HG03095 (cell line): Measurements from ENCODE around the gene ELOF1.
A peak's percentile ranks its signal among the peaks of the same experiment; 100 is the strongest.
"Not testable (repeated sequence)": the region's sequence is repeated elsewhere in the genome, so short reads cannot be mapped to it uniquely, and the experiment has no call there.

Experiments used
- ATAC-seq: cut with Tn5 transposase; IDR thresholded peaks from one replicate; pipeline ENCODE4 v1.9.1; 2021; ENCODE audit warnings: moderate library complexity; ENCODE audit not compliant: unreplicated experiment

ELOF1 gene

DNA sequence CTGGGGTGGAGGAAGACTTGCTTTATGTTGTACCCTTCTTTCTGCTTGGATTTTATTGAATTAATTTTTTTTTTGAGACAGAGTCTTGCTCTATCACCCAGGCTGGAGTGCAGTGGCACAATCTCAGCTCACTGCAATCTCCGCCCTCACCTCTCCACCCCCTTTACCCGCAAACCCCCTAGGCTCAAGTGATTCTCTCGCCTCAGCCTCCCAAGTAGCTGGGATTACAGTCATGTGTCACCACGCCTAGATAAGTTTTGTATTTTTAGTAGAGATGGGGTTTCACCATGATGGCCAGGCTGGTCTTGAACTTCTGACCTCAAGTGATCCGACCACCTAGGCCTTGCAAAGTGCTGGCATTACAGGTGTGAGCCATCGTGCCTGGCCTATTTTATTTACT, 14.3 kb upstream of the ELOF1 start:
- not testable (repeated sequence) for ATAC-seq

DNA sequence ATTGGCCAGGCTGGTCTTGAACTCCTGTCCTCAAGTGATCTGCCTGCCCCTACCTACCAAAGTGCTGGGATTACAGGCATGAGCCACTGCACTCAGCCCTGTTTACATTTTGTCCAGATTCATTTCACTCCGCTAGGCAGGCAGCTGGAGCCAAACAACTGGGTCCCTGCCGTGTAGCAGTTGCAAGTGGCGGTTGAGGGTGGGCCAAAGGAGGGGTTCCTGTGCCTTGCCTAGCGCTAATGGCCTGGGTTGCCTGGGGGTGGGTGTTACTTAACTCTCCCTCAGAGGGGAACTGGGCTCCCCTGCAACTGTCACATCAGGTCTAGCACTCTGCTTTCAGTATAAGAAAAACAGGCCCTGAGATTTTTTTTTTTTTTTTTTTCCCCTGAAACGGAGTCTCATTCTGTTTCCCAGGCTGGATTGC, 11.0 kb upstream of the ELOF1 start:
- ATAC-seq, result no peak

DNA sequence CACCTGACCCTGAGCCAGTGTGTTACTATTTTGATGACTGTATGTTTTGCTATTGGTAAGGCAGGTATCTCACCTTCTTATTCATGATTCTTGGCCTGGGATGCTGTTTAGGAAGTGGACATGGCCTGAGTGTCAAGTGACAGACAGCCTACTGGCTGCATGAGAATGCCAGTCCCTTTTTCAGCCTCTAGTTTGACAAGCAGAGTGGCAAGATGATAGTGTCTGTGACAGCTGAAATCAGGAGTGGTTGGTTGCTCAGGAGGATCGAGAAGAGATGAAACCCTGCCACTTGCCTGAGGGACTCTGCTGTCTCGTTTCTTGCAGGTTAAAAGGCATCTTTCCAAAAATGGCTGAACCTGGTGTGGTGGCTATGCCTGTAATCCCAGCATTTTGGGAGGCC, 7.1 kb upstream of the ELOF1 start:
- no peak for ATAC-seq

DNA sequence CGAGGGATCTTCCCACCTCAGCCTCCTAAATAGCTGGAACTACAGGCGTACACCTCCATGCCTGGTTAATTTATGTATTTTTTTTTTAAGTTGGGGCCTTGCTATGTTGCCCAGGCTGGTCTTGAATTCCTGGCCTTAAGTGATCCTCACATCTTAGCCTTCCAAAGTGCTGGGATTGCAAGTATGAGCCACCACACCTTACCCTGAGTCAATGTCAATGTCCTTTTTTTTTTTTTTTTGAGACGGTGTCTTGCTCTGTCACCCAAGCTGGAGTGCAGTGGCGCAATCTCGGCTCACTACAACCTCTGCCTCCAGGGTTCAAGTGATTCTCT, 6.6 kb upstream of the ELOF1 start:
- ATAC-seq, result not testable (repeated sequence)

DNA sequence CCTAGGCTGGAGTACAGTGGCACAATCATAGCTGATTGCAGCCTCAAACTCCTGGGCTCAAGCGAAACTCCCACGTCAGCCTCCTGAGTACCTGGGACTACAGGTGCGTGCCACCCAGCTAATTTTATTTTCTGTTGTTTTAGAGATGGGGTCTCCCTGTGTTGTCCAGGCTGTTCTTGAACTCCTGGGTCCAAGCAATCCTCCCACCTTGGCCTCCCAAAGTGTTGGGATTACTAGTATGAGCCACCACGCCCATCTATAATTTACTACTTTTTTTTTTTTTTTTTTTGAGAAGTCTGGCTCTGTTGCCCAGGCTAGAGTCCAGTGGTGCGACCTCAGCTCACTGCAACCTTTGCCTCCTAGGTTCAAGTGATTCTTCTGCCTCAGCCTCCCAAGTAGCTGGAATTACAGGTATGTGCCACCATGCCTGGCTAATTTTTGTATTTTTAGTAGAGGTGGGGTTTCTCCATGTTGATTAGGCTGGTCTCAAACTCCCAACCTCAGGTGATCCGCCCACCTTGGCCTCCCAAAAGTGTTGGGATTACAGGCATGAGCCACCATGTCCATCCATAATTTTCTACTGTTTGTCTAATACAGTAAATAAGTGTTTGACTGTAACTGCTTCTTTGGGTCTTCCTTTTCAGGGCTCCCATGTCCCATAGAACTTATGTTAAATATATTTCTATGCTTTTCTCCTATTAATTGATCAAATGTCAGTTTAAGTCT, 5.2 kb upstream of the ELOF1 start:
- ATAC-seq, result not testable (repeated sequence)

DNA sequence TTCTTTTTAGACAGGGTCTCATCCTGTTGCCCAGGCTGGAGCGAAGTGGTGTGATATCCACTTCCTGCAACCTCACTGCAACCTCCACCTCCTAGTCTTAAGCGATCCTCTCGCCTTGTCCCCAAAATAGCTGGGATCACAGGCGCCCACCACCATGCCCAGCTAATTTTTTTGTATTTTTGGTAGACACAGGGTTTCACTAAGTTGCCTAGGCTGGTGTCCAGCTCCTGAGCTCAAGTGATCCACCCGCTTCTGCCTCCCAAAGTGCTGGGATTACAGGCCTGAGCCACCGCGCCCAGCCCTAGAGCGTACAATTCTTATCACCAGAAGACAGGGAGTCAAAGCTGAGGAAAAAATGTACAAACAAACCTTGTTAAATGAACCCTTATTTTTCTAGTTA, 4.5 kb upstream of the ELOF1 start:
- ATAC-seq, result no peak

DNA sequence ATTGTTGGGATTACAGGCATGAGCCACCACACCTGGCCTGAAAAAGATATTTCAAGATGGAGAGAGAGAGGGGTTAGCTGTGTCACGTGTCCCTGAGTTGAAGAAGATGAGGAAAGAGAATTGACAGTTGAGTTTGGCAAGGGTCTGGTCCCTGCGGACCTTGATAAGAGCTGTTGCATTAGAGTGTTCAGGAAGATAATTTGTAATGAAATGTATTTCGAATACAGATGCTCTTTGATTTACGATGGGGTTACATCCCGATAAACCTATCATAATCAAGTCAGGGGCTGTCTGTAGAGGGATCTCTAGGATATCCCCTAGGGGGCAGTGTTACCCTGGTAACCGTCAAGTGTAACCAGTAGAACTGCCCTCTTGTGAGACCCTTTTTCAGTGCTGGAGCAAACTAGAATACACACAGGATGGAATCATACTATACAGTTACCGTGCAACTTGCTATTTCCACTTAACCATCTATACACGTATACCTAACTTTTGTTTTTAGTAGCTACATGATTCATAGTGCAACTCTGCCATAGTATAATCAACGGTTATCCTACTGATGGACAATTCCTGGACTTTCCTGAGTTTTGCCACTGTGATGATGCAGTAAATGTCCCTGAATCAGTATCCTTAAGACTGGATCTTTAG, 1.5 kb upstream of the ELOF1 start:
- ATAC-seq, result peak; percentile 32

DNA sequence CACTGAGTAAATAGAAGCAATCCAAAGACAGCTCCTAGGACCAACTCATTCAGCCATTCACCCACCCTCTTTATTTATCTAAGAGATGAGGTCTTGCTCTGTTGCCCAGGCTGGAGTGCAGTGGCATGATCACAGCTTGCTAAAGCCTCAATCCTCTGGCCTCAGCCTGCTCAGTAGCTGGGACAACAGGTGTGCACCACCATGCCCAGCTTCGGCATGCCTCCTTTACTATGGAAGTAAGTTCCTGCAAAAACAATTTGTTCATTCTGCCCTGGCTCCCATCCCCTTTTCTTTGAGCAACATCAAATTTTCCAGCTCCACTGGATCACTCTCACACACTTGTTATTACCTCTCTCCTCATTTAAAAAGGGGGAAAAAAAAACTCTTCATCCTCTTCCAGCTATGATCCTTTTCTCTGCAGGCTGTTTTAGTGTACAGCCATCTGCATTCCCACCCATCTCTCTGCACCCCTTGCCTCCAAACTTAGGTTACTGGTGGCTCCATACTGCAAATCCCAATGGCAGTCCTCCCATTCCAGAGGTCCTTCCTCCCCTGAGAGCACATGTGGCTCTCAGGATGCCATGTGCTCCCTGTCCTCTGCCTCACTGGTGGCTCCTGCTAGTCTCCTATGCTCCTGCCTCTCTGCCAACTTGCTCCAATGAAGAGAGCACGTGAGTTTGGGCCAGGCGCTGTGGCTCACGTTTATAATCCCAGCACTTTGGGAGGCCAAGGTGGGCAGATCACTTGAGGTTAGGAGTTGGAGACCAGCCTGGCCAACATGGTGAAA, 2.2 kb downstream of the ELOF1 start:
- ATAC-seq, result no peak

DNA sequence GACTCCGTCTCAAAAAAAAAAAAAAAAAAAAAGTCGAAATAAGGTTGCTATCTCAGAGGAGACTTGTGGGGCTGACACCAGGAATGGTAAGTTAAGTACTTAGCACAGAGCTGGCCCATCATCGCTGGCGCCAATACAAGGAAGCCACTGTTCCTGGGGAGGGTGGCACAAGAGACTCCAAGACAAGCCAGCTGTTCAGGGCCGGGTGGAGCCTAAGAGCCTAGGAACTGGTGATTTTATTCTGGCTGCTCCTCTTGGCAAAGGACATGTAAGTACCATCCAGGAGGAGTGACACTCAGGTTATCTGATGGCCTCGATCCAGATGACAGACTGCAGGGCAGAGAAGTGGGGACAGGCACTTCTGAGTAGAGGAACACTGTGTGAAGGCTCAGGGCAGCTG, 3.8 kb downstream of the ELOF1 start:
- ATAC-seq, result no peak

DNA sequence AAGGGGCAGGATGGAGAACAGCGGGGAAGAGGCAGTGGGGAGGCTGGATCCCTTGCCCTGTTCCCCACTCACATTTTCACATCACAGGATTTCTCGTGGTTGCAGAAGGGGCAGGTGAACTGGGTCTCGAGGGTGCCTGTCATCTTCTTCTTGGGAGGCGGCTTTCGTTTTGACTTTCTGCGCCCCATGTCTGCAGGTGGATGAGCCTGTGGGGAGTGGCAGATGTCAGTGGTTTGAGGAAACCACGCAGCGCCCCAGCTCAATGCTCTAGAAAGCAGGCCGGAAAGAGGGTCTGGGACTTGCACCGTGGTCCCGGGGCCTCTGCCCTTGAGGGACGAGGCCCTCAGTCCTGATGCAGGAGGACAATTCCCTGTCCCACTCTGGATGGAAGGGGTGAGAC, 4.9 kb downstream of the ELOF1 start:
- ATAC-seq, result no peak

DNA sequence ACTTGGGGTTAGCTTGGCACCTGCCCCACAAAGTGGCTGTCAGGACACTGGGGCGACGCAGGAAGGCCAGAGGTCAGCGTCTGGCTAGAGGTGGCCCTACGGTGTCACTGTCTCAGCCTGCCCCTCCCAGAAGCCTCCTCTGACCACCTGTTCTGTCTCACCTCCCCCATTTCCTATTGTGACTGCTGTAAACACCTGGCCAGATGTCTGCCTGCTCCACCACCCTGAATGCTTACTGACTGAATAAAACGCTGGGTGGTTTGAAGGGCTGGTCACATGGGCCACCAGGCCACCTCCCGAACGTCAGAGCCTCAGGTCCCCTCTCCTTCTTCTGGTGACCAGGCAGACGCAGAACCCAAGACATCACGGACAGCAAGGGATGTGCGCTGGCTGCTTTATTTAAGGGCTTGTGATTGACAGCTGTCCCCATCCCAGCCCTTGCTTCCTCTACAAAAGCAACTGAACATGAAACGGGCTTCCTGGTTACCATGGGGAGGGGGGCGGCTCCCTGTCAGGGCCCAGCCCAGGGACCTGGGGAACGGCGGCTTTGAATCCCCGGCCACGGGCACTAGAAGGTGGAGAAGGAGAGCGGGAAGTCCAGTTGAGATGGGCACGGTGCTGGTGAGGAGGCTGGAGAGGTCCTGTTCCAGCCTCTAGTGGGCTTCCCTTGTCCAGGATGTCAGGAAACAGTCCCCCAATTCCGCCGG, 6.2 kb downstream of the ELOF1 start:
- no peak for ATAC-seq

DNA sequence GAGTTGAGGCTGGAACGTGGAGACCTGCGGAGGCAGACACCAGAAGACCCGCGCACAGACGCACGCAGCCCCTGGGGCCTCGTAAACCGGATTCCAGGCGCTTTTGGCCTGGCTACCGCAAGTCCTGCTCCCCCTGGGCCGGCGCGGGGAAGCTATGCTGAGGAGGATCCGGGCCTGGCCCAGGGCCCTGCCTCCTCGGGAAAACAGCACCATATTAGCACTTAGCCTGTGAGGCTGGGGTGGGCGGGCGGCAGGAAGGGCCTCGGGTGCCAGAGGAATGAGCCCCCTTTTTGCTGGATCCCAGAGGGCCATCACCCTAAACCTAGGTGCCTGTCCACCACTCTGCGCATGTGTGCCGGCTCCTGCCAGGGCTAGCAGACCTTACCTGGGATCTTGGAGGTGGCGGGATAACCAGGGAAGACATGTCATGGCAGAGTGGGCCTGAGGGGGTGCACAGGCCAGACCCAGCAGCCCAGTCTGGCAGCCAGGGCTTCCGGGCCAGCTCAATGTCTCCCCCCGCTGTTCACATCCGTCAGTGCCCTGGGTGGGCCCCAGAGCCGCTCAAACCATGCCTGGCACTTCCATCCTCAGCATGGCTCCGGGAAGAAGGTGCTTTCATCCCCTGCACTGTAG, 7.3 kb downstream of the ELOF1 start:
- no peak for ATAC-seq

DNA sequence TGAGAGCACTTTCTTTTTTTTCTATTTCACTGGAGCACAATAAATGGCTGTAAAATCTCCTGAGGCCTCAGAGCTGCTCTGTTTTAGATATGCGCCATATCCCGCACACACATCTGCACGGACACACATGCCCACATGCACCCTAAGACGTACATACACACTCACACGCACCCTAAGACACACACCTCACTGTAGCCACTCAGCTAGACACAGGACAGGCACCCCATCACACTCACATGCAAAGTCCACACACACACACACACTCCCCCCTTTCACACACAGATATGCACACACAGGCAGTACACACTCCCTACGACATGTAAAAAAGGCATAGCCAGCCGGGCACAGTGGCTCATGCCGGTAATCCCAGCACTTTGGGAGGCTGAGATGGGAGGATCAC, 8.8 kb downstream of the ELOF1 start:
- no peak for ATAC-seq

DNA sequence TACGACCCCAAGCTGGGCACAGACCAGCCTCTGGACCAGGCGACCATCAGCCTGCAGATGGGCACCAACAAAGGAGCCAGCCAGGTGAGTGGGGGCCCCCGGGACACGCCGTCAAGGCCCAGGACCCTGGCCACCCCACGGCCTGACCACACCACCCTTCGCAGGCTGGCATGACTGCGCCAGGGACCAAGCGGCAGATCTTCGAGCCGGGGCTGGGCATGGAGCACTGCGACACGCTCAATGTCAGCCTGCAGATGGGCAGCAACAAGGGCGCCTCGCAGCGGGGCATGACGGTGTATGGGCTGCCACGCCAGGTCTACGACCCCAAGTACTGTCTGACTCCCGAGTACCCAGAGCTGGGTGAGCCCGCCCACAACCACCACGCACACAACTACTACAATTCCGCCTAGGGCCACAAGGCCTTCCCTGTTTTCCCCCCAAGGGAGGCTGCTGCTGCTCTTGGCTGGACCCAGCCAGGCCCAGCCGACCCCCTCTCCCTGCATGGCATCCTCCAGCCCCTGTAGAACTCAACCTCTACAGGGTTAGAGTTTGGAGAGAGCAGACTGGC, 9.6 kb downstream of the ELOF1 start:
- ATAC-seq, result no peak

DNA sequence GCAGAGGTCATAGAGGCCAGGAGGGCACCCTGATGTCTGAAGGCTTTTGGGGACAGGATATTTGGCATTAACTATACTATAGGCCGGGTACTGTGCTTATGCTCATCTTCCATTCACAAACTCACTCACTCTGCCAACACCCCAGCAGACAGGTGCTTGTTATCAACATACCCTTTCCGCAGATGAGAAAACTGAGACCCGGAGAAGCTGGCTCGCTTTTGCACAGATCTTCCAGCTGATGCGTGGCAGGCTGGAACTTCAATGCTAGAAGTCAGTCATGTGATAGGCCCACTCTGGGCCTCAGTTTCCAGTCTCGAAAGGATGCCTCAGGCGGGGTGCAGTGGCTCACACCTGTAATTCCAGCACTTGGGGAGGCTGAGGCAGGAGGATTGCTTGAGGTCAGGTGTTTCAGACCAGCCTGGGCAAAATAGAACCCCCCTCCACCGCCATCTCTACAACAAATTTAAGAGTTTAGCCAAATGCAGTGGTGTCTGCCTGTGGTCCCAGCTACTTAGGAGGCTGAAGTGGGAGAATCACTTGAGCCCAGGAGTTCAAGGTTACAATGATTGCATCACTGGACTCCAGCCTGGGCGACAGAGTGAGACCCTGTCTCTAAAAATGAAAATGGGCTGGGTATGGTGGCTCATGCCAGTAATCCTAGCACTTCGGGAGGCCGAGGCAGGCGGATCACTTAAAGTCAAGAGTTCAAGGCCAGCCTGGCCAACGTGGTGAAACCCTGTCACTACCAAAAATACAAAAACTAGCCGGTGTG, 10.9 kb downstream of the ELOF1 start:
- no peak for ATAC-seq

DNA sequence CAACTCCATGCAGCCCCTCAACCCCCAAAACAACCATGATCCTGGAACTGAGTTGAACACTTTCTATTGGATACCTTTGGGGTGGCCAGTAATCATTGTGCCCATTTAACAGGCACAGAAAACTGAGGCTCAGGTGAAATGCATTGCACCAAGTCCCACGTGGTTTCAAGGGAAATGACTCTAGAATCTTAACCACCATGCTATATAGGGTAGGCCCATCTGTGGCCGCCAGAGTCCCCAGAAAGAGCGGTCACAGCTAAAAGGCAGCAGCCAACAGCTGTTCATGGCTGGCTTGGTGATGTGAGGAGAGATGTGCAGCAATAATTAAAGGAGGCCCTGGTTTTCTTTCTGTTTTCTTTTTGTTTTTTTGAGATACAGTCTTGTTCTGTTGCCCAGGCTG, 17.8 kb downstream of the ELOF1 start:
- no peak for ATAC-seq

DNA sequence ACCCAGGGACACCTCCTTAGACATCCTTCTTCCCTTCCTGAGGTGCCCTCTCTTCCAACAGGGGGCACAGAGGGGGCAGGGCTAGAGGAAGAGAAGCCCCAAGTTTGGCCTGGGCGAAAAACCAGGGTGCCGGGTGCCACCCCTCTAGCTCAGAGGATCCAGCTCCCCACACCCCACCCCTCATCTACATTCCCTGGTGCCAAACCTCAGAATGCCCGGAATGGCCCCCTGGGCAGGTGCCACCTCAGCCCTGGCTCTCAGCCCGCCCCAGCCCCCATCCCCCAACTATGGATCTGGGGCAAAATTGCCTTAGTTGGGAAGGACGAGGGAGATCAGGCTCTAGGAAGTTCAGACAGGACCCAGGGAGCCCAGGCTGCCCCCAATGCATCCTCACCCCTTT, 18.4 kb downstream of the ELOF1 start:
- no peak for ATAC-seq

DNA sequence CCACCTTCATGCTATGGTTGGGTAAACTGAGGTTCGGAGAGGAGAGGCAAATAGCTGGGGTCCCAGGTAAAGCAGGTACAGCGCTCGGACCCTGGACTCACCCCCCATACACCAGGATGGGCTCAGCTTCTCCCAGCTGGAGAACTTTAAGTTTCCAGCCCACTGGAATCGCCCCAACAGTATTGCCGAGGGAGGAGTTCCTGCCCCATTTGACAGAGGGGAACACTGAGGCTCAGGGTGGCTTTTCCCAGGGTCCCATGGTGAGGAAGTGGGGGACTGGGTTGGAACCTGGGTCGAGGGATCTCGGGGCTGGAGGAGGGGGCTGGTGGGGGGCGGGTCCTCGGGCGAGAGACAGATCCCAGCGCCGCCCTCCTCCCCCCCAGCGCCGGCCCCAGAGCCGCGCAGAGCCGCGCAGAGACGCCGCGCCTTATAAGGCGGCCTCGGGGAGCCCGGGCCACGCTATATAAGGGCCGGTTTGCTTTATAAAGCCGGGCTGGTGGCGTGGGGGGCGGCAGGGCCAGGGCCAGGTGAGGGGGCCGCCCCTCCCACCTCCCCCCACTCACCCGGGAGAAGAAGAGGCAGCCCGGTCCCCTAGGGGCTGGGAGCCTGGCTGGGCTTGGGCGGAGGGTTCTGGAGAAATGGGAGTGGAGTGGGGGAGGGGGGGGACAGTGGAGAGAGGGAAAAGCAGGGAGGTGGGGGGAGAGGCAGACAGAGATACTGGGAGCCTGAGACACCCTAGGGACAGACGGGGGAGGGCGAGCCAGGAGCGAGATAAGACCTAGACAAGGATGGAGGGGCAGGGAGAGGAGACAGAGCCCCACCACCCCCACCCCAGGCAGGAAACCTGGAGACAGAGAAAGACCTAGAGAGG, 19.3 kb downstream of the ELOF1 start:
- no peak for ATAC-seq
